Peyer's patch (tissue), 4 donors: ENCODE measurements around the gene HP. TPM values are rescaled to one million over a fixed set of nuclear protein-coding genes. Genes with fewer than 3 reads are reported as not detected.

Source experiments
- DNase-seq, 3 donors: peaks; one replicate each; pipeline ENCODE4 v3.0.0-alpha.2; 2017 to 2019
- H3K27ac ChIP-seq, 4 donors: fragments of 200-600 bp; sonication (generic); one replicate each; pipeline ENCODE4 v1.5.1; 2016 to 2019
- H3K27me3 ChIP-seq, 2 donors: fragments of 200-600 bp; sonication (generic); one replicate each; pipeline ENCODE4 v1.5.1; 2019
- H3K36me3 ChIP-seq, 3 donors: fragments of 200-600 bp; sonication (generic); one replicate each; pipeline ENCODE4 v1.5.1; 2016 to 2019
- H3K4me1 ChIP-seq, 4 donors: fragments of 200-600 bp; sonication (generic); one replicate each; pipeline ENCODE4 v1.5.1; 2016 to 2019
- H3K4me3 ChIP-seq, 4 donors: fragments of 200-600 bp; sonication (generic); 1 replicate in 3 of 4; 2 replicates in 1 of 4; pipeline ENCODE4 v1.5.1; 2016 to 2019; ENCODE audit warnings: mild to moderate bottlenecking in 1 of 4
- H3K9me3 ChIP-seq, 4 donors: fragments of 200-600 bp; sonication (generic); one replicate each; pipeline ENCODE4 v1.5.1; 2016 to 2019; ENCODE audit warnings: mild to moderate bottlenecking in 1 of 4
- POLR2A ChIP-seq, 2 donors: fragments of 450-650 bp; IDR thresholded peaks; one replicate each; pipeline ENCODE4 v1.5.1; 2017; ENCODE audit warnings: antibody characterized with exemption in 2 of 2, mild to moderate bottlenecking in 2 of 2, moderate library complexity in 2 of 2
- total RNA-seq, 4 donors: library from RNA; depleted of rRNA; stranded (reverse); fragments of >200 nt; gene quantifications; one replicate each; pipeline ENCODE4 v1.1.0, GENCODE V29; 2016
- TF ChIP-seq, protein P1 (sequence below), 6 experiments: fragments of 450-650 bp in 4 of 6; fragments of 200-600 bp in 2 of 6; sonication (generic) in 1 of 6; IDR thresholded peaks; one replicate each; pipeline ENCODE4 v1.5.1; 2017 to 2019; ENCODE audit warnings: antibody characterized with exemption in 6 of 6, mild to moderate bottlenecking in 3 of 6, moderate library complexity in 1 of 6

Gene HP
- total RNA-seq, 4 donors from 2014 or later: not detected

GRCh38 chr16:72029567-72030271 is 24.6 kb upstream of the HP start:
- DNase-seq: no peak

DNA sequence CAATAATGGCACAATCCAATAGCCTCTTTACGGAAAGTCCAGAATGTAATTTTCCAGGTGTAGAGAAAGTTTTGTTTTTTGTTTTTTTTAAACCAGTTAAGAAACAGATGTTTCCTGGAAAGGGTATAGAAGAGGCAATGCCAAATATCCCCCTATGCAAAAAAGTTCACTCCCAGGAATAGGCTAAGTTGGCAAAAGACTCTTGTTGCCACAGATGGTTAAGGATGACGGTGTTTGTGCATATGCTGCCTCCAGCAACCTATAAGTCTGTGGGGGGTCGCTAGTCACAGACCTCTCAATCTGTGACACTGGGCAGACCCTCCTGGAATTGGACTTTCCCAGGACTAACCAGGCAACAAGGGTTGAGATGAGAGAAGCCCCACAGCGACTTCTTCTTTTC is 20.9 kb upstream of the HP start:
- H3K27me3 ChIP-seq: no peaks in the 10 kb centered on the region
- no peaks in the 10 kb centered on the region for H3K9me3 ChIP-seq
- TF ChIP-seq POLR2A (IDR thresholded peaks at IDR 0.05): no peak
- TF ChIP-seq, protein P1, sequence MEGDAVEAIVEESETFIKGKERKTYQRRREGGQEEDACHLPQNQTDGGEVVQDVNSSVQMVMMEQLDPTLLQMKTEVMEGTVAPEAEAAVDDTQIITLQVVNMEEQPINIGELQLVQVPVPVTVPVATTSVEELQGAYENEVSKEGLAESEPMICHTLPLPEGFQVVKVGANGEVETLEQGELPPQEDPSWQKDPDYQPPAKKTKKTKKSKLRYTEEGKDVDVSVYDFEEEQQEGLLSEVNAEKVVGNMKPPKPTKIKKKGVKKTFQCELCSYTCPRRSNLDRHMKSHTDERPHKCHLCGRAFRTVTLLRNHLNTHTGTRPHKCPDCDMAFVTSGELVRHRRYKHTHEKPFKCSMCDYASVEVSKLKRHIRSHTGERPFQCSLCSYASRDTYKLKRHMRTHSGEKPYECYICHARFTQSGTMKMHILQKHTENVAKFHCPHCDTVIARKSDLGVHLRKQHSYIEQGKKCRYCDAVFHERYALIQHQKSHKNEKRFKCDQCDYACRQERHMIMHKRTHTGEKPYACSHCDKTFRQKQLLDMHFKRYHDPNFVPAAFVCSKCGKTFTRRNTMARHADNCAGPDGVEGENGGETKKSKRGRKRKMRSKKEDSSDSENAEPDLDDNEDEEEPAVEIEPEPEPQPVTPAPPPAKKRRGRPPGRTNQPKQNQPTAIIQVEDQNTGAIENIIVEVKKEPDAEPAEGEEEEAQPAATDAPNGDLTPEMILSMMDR (IDR thresholded peaks at IDR 0.05): no peak
- H3K4me1 ChIP-seq: no peaks in the 10 kb centered on the region
- no peak overlapping the region for H3K27ac ChIP-seq
- H3K36me3 ChIP-seq: no peaks in the 10 kb centered on the region
- no peak for DNase-seq
- H3K4me3 ChIP-seq: no peak overlapping the region

More at GRCh38 chr16:72029567-72030271, 24.6 kb upstream of the HP start:
- H3K9me3 ChIP-seq: no peaks in the 10 kb centered on the region
- H3K4me3 ChIP-seq: no peak overlapping the region
- no peak for TF ChIP-seq POLR2A (IDR thresholded peaks at IDR 0.05)
- H3K27me3 ChIP-seq: no peaks in the 10 kb centered on the region
- H3K27ac ChIP-seq: no peak overlapping the region
- no peaks in the 10 kb centered on the region for H3K36me3 ChIP-seq
- H3K4me1 ChIP-seq: no peaks in the 10 kb centered on the region

GRCh38 chr16:72036098-72036497 is 18.2 kb upstream of the HP start:
- no peak overlapping the region for H3K27ac ChIP-seq
- no peak for TF ChIP-seq POLR2A (IDR thresholded peaks at IDR 0.05)
- TF ChIP-seq, protein P1 (IDR thresholded peaks at IDR 0.05): no peak

DNA sequence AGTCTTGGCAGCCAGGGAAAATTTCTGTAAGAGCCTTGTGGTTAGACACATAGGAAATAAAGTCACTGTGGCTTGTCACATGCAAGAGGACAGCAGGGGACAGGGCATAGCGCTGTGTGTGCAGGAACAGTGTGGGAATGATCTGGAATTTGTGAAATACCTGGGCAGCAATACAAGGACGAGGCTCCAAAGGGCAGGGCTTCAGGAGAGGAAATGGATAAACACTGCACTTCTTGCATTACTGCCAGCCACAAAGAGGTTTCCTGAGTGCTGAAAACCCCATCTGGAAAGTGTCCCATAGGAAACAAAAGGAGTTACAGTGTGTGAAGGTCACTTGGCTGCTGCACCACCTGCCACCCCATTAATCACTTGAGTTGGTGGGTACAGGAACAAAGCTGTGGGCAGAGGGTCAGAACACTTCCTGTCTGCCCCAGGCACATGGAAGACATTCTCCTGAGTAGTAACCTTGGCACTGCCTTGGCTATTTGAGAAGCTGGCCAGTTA is 12.1 kb upstream of the HP start:
- no peak for DNase-seq
- Histone ChIP-seq H3K27me3 (no peaks in the 10 kb centered on the region), H3K36me3 (peaks cover 0 to 5% (median 0%) of the 10 kb centered on the region in 3 donors), H3K27ac (no peak overlapping the region), H3K4me3 (no peak overlapping the region), H3K9me3 (no peaks in the 10 kb centered on the region), H3K4me1 (no peaks in the 10 kb centered on the region)
- TF ChIP-seq, protein P1 (IDR thresholded peaks at IDR 0.05): no peak
- TF ChIP-seq POLR2A (IDR thresholded peaks at IDR 0.05): no peak

More at GRCh38 chr16:72036098-72036497, 18.2 kb upstream of the HP start:
- no peaks in the 10 kb centered on the region for H3K27me3 ChIP-seq
- no peaks in the 10 kb centered on the region for H3K9me3 ChIP-seq
- H3K4me1 ChIP-seq: no peaks in the 10 kb centered on the region
- no peak for DNase-seq
- H3K4me3 ChIP-seq: no peak overlapping the region
- no peaks in the 10 kb centered on the region for H3K36me3 ChIP-seq

DNA sequence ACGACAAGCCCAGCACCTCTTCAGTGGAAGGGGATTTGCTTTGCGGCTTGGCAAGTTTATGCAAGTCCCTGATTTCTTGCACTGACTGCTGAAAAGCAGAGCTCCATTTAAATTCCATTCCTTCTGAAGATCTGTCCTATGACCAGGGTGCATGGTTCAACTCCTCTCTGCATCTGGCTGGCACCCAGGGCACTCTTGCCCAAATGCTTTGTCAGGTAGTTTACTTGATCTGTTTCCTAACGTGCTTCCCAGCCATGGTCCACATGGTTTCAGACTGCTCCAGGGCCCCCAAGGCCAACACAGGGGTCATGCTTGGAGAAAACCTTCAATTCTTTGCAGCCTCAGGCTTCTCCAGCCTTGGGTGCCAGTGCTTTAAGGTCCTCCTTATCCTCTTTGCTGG is 11.2 kb upstream of the HP start:
- Histone ChIP-seq H3K4me1 (no peaks in the 10 kb centered on the region), H3K9me3 (no peaks in the 10 kb centered on the region), H3K27ac (no peak overlapping the region), H3K36me3 (peaks cover 0 to 5% (median 0%) of the 10 kb centered on the region in 3 donors), H3K27me3 (no peaks in the 10 kb centered on the region), H3K4me3 (no peak overlapping the region)
- no peak for TF ChIP-seq POLR2A (IDR thresholded peaks at IDR 0.05)
- TF ChIP-seq, protein P1 (IDR thresholded peaks at IDR 0.05): no peak
- DNase-seq: no peak

DNA sequence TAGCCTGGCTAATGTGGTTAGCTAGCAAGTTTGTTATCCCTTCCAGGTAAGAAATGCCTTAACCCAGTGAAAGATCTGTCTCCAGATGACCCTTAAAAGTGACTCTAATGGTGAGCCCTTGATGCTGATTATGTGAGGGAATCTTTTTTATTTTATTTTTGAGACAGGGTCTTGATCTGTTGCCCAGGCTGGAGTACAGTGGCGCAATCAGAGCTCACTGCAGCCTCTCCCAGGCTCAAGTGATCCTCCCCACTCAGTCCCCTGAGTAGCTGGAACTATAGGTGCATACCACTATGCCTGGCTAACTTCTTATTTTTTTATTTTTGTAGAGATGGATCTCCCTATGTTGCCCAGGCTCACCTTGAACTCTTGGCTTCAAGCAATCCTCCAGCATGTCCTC is 10.8 kb upstream of the HP start:
- Histone ChIP-seq H3K27me3 (no peaks in the 10 kb centered on the region), H3K4me3 (no peak overlapping the region), H3K36me3 (peaks cover 0 to 5% (median 0%) of the 10 kb centered on the region in 3 donors), H3K4me1 (no peaks in the 10 kb centered on the region), H3K9me3 (no peaks in the 10 kb centered on the region), H3K27ac (no peak overlapping the region)
- no peak for DNase-seq
- TF ChIP-seq POLR2A (IDR thresholded peaks at IDR 0.05): no peak
- TF ChIP-seq, protein P1 (IDR thresholded peaks at IDR 0.05): no peak
